Astrocyte (in vitro differentiated cells and primary cell): ENCODE measurements around the gene XPO1. TPM values are rescaled to one million over a fixed set of nuclear protein-coding genes. Genes with fewer than 3 reads are reported as not detected.

Experiments used
- DNase-seq: peaks from one replicate; pipeline ENCODE4 v3.0.0-alpha.2; 2010; ENCODE audit warnings: low read depth
- FAIRE-seq: peaks from 2 replicates; lab custom pipeline; 2011; peaks lifted over from hg19 to GRCh38; lab: Jason Lieb, UNC
- H2AFZ ChIP-seq: 2 replicates; pipeline ENCODE4 v1.6.0; 2012; ENCODE audit warnings: low read depth, low read length, inconsistent platforms
- H3K27ac ChIP-seq: 2 replicates; pipeline ENCODE4 v1.5.1; 2011; ENCODE audit warnings: low read depth, low read length, inconsistent platforms
- H3K27me3 ChIP-seq: 2 replicates; pipeline ENCODE4 v1.6.0; 2011; ENCODE audit warnings: low read length, inconsistent platforms; ENCODE audit not compliant: insufficient read depth
- H3K36me3 ChIP-seq: 2 replicates; pipeline ENCODE4 v1.5.1; 2011; ENCODE audit warnings: low read length, inconsistent platforms; ENCODE audit not compliant: insufficient read depth
- H3K4me1 ChIP-seq: 2 replicates; pipeline ENCODE4 v1.5.1; 2011; ENCODE audit warnings: low read length, inconsistent platforms; ENCODE audit not compliant: insufficient read depth
- H3K4me2 ChIP-seq: 2 replicates; pipeline ENCODE4 v1.6.0; 2012; ENCODE audit warnings: low read length, inconsistent platforms
- H3K4me3 ChIP-seq: 2 replicates; pipeline ENCODE4 v1.5.1; 2011; ENCODE audit warnings: low read depth, mild to moderate bottlenecking, low read length, inconsistent platforms; ENCODE audit not compliant: insufficient read depth
- H3K79me2 ChIP-seq: 2 replicates; pipeline ENCODE4 v1.6.0; 2012; ENCODE audit warnings: mild to moderate bottlenecking, low read length, inconsistent platforms; ENCODE audit not compliant: insufficient read depth
- H3K9ac ChIP-seq: 2 replicates; pipeline ENCODE4 v1.6.0; 2012; ENCODE audit warnings: mild to moderate bottlenecking, low read length, inconsistent platforms
- H3K9me3 ChIP-seq: 2 replicates; pipeline ENCODE4 v1.5.1; 2012; ENCODE audit warnings: low read depth, mild to moderate bottlenecking, low read length, inconsistent platforms; ENCODE audit not compliant: insufficient read depth
- H4K20me1 ChIP-seq: 2 replicates; pipeline ENCODE4 v1.6.0; 2012; ENCODE audit warnings: low read length, inconsistent platforms; ENCODE audit not compliant: insufficient read depth
- H3K27ac Mint-ChIP-seq: one replicate; pipeline ENCODE4 v1.8.0; 2021; ENCODE audit warnings: mild to moderate bottlenecking, mixed read lengths; ENCODE audit not compliant: unreplicated experiment
- H3K27me3 Mint-ChIP-seq: one replicate; pipeline ENCODE4 v1.8.0; 2021; ENCODE audit warnings: low read depth, mixed read lengths; ENCODE audit not compliant: unreplicated experiment
- H3K36me3 Mint-ChIP-seq: one replicate; pipeline ENCODE4 v1.8.0; 2021; ENCODE audit warnings: low read depth, mixed read lengths; ENCODE audit not compliant: unreplicated experiment
- H3K4me1 Mint-ChIP-seq: one replicate; pipeline ENCODE4 v1.8.0; 2021; ENCODE audit warnings: low read depth, mixed read lengths; ENCODE audit not compliant: unreplicated experiment
- H3K4me3 Mint-ChIP-seq: one replicate; pipeline ENCODE4 v1.8.0; 2021; ENCODE audit warnings: mild to moderate bottlenecking, moderate library complexity, mixed read lengths; ENCODE audit not compliant: unreplicated experiment
- H3K9me3 Mint-ChIP-seq: one replicate; pipeline ENCODE4 v1.8.0; 2021; ENCODE audit warnings: mild to moderate bottlenecking, mixed read lengths; ENCODE audit not compliant: unreplicated experiment
- EZH2 ChIP-seq: IDR thresholded peaks from 2 replicates; pipeline ENCODE4 v1.6.1; 2012; ENCODE audit warnings: mild to moderate bottlenecking, low read length, inconsistent platforms; ENCODE audit not compliant: insufficient read depth
- total RNA-seq: library from RNA; stranded (reverse); gene quantifications from 2 replicates; pipeline ENCODE4 v1.2.1, GENCODE V29; 2021
- TF ChIP-seq, protein P1 (sequence below): IDR thresholded peaks from 2 replicates; pipeline ENCODE4 v1.5.1; 2011; ENCODE audit warnings: low read depth, mild to moderate bottlenecking, inconsistent platforms, low read length, moderate library complexity; ENCODE audit not compliant: insufficient read depth

The XPO1 gene
- total RNA-seq, 1 donor from 2014 or later, result 128 TPM

DNA sequence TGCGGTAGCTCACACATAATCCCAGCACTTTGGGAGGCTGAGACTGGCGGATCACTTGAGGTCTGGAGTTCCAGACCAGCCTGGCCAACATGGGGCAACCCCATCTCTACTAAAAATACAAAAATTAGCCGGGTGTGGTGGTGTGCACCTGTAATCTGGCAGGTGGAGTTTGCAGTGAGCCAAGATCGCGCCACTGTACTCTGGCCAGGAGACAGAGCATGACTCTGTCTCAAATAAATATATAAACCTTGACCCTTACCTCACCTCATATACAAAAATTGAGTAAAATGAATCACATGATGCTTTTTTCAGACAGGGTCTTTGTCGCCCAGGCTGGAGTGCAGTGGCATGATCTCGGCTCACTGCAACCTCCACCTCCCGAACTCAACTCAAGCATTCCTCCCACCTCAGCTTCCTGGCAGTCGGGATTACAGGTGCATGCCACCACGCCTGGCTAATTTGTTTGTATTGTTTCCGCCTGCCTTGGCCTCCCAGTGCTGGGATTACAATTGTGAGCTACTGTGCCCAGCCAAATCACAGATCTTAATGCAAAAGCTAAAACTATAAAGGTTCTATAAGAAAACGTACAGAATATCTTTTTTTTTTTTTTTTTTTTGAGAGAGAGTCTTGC is 25.3 kb downstream of the XPO1 start:
- Histone ChIP-seq H2AFZ (no peak overlapping the region), H3K9me3 (no peaks in the 10 kb centered on the region), H4K20me1 (peaks cover 85% of the 10 kb centered on the region), H3K4me2 (no peak overlapping the region), H3K36me3 (peaks cover 38% of the 10 kb centered on the region), H3K27me3 (no peaks in the 10 kb centered on the region), H3K4me1 (no peaks in the 10 kb centered on the region), H3K79me2 (peaks cover 100% of the 10 kb centered on the region), H3K9ac (no peak overlapping the region), H3K4me3 (no peak overlapping the region), H3K27ac (no peak overlapping the region)
- no peak overlapping the region for H3K27ac Mint-ChIP-seq
- H3K4me3 Mint-ChIP-seq, result no peak overlapping the region
- peaks cover 2% of the 10 kb centered on the region for H3K4me1 Mint-ChIP-seq
- FAIRE-seq (no peak), DNase-seq (no peak)
- TF ChIP-seq, protein P1, sequence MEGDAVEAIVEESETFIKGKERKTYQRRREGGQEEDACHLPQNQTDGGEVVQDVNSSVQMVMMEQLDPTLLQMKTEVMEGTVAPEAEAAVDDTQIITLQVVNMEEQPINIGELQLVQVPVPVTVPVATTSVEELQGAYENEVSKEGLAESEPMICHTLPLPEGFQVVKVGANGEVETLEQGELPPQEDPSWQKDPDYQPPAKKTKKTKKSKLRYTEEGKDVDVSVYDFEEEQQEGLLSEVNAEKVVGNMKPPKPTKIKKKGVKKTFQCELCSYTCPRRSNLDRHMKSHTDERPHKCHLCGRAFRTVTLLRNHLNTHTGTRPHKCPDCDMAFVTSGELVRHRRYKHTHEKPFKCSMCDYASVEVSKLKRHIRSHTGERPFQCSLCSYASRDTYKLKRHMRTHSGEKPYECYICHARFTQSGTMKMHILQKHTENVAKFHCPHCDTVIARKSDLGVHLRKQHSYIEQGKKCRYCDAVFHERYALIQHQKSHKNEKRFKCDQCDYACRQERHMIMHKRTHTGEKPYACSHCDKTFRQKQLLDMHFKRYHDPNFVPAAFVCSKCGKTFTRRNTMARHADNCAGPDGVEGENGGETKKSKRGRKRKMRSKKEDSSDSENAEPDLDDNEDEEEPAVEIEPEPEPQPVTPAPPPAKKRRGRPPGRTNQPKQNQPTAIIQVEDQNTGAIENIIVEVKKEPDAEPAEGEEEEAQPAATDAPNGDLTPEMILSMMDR, result no peak
- TF ChIP-seq EZH2, result no peak
- H3K9me3 Mint-ChIP-seq, result no peaks in the 10 kb centered on the region
- H3K36me3 Mint-ChIP-seq, result peaks cover 12% of the 10 kb centered on the region
- H3K27me3 Mint-ChIP-seq, result no peaks in the 10 kb centered on the region

DNA sequence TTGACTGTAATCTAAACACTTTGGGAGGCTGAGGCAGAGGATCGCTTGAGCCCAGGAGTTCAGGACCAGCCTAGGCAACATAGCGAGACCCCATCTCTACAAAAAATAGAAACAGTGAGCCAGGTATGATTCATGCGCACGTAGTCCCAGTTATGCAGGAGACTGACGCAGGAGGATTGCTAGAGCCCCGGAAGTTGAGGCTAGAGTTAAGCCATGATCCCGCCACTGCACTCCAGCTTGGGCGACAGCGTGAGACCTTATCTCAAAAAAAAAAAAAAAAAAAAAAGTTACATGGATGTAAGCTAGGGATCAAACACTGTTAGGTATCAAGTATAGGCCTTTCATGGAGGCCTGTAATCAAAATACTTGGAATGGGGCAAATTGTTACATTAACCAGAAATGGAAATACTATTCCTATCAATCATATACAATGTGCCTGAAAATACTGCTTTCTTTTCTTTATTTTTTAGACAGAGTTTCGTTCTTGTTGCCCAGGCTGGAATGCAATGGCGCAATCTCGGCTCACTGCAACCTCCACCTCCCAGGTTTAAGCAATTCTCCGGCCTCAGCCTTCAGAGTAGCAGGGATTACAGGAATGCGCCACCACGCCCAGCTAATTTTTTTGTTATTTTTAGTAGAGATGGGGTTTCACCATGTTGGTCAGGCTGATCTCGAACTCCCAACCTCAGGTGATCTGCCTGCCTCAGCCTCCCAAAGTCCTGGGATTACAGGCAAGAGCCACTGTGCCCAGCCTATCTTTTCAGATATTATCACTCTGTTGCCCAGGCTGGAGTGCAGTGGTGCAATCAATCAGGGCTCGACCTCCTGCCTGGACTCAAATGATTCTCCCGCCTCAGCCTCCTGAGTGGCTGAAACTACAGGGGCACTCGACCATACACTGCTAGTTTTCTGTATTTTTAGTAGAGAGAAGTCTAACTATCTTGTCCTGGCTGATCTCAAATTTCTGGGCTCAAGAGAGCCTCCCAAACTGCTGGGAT is 27.2 kb downstream of the XPO1 start:
- DNase-seq (no peak), FAIRE-seq (no peak)
- no peak overlapping the region for H2AFZ ChIP-seq
- H3K9me3 ChIP-seq, result no peaks in the 10 kb centered on the region
- Mint-ChIP-seq H3K27ac (no peak overlapping the region), H3K9me3 (no peaks in the 10 kb centered on the region), H3K4me1 (peaks cover 2% of the 10 kb centered on the region), H3K4me3 (no peak overlapping the region), H3K27me3 (no peaks in the 10 kb centered on the region), H3K36me3 (peaks cover 9% of the 10 kb centered on the region)
- H3K4me1 ChIP-seq, result no peaks in the 10 kb centered on the region
- H3K79me2 ChIP-seq, result peaks cover 100% of the 10 kb centered on the region
- H3K27me3 ChIP-seq, result no peaks in the 10 kb centered on the region
- no peak overlapping the region for H3K9ac ChIP-seq
- H3K36me3 ChIP-seq, result peaks cover 32% of the 10 kb centered on the region
- peaks cover 89% of the 10 kb centered on the region for H4K20me1 ChIP-seq
- H3K4me3 ChIP-seq, result no peak overlapping the region
- H3K27ac ChIP-seq, result no peak overlapping the region
- no peak for TF ChIP-seq EZH2
- TF ChIP-seq, protein P1, result no peak
- no peak overlapping the region for H3K4me2 ChIP-seq
